Stimulated activated naive B cell treated with anti-CD40 and anti-IgM and Interleukin-4, amounts not matched to agents 10 μg/mL and 1 μg/mL and 100 μg/mL, for 72 hours (primary cell): Measurements from ENCODE around the gene AGPAT4.
"Not testable (repeated sequence)": the region's sequence is repeated elsewhere in the genome, so short reads cannot be mapped to it uniquely, and the experiment has no call there.

Experiments
- ATAC-seq, 2 donors: fragments of 150-1000 bp; cut with Tn5 transposase; replicated peaks; 2 replicates each; pipeline ENCODE4 v1.10.0; 2021; ENCODE audit warnings: moderate library complexity in 1 of 2
- DNase-seq: peaks from one replicate; pipeline ENCODE4 v3.0.0; 2021
- H3K27ac Mint-ChIP-seq: one replicate; pipeline ENCODE4 v1.8.0; 2022; ENCODE audit warnings: mild to moderate bottlenecking, mixed read lengths
- H3K27me3 Mint-ChIP-seq, 2 donors: one replicate each; pipeline ENCODE4 v1.8.0; 2022; ENCODE audit warnings: mixed read lengths in 2 of 2
- H3K36me3 Mint-ChIP-seq, 2 donors: one replicate each; pipeline ENCODE4 v1.8.0; 2022; ENCODE audit warnings: mixed read lengths in 2 of 2, mild to moderate bottlenecking in 1 of 2
- H3K4me1 Mint-ChIP-seq, 2 donors: one replicate each; pipeline ENCODE4 v1.8.0; 2022; ENCODE audit warnings: mixed read lengths in 2 of 2, mild to moderate bottlenecking in 1 of 2
- H3K4me3 Mint-ChIP-seq, 2 donors: one replicate each; pipeline ENCODE4 v1.8.0; 2022; ENCODE audit warnings: mild to moderate bottlenecking in 2 of 2, mixed read lengths in 2 of 2, moderate library complexity in 1 of 2
- H3K9me3 Mint-ChIP-seq, 2 donors: one replicate each; pipeline ENCODE4 v1.8.0; 2022; ENCODE audit warnings: mixed read lengths in 2 of 2, mild to moderate bottlenecking in 1 of 2

Gene AGPAT4

DNA sequence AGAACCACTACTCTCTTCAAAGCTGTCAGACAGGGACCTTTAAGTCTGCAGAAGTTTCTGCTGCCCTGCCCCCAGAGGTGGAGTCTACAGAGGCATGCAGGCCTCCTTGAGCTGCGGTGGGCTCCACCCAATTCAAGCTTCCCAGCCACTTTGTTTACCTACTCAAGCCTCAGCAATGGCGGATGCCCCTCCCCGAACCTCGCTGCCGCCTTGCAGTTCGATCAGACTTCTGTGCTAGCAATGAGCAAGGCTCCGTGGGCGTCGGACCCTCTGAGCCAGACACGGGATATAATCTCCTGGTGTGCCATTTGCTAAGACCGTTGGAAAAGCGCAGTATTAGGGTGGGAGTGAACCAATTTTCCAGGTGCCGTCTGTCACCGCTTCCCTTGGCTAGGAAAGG, 95.7 kb downstream of the AGPAT4 start:
- not testable (repeated sequence) for DNase-seq, H3K27me3 Mint-ChIP-seq, ATAC-seq, H3K4me1 Mint-ChIP-seq, H3K27ac Mint-ChIP-seq, H3K4me3 Mint-ChIP-seq
- Mint-ChIP-seq H3K9me3 (peaks cover 7 to 14% of the 10 kb centered on the region in 2 donors), H3K36me3 (peaks cover 13 to 24% of the 10 kb centered on the region in 2 donors)

GRCh38 chr6:161176428-161176827, 97.4 kb downstream of the AGPAT4 start:
- Mint-ChIP-seq H3K9me3 (peaks cover 7 to 15% of the 10 kb centered on the region in 2 donors), H3K36me3 (peaks cover 13 to 24% of the 10 kb centered on the region in 2 donors)
- H3K27me3 Mint-ChIP-seq, H3K27ac Mint-ChIP-seq, H3K4me1 Mint-ChIP-seq, DNase-seq, ATAC-seq, H3K4me3 Mint-ChIP-seq: not testable (repeated sequence)

DNA sequence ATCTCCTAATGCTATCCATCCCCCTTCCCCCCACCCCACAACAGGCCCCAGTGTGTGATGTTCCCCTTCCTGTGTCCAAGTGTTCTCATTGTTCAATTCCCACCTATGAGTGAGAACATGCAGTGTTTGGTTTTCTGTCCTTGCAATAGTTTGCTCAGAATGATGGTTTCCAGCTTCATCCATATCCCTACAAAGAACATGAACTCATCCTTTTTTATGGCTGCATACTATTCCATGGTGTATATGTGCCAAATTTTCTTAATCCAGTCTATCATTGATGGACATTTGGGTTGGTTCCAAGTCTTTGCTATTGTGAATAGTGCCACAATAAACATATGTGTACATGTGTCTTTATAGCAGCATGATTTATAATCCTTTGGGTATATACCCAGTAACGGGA, 101.1 kb downstream of the AGPAT4 start:
- not testable (repeated sequence) for DNase-seq, ATAC-seq, H3K4me3 Mint-ChIP-seq, H3K27ac Mint-ChIP-seq, H3K27me3 Mint-ChIP-seq
- peaks cover 29 to 33% of the 10 kb centered on the region in 2 donors for H3K4me1 Mint-ChIP-seq
- peaks cover 10% of the 10 kb centered on the region in 2 donors for H3K36me3 Mint-ChIP-seq
- H3K9me3 Mint-ChIP-seq: peaks cover 11 to 15% of the 10 kb centered on the region in 2 donors

GRCh38 chr6:161171207-161171606, 102.7 kb downstream of the AGPAT4 start:
- Mint-ChIP-seq H3K27me3 (peaks cover 0 to 5% of the 10 kb centered on the region in 2 donors), H3K4me1 (peaks cover 29 to 33% of the 10 kb centered on the region in 2 donors), H3K36me3 (peaks cover 3 to 8% of the 10 kb centered on the region in 2 donors), H3K27ac (no peak overlapping the region), H3K9me3 (peaks cover 4 to 11% of the 10 kb centered on the region in 2 donors), H3K4me3 (no peak overlapping the region)
- DNase-seq: no peak
- ATAC-seq: no peak

DNA sequence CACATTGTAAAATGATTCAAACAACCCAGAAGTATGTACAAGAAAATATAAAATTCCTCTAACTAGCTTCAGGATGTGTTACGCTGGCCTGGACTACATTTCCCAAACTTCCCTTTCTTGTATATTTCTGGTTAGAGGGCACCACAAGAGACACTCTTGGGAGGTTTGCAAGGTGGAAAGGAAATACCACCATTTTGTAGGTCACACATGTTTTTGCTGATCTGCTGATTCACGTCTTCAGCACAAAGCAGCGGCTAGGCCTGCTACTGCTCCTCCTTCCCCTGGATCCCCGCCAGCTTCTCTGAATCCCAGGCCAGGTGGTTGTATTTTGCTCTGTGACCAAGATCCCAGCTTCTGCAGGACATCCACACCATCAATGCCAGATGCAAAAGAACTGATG, 104.2 kb downstream of the AGPAT4 start:
- Mint-ChIP-seq H3K27me3 (peaks cover 0 to 5% of the 10 kb centered on the region in 2 donors), H3K4me1 (peaks cover 29 to 33% of the 10 kb centered on the region in 2 donors)

DNA sequence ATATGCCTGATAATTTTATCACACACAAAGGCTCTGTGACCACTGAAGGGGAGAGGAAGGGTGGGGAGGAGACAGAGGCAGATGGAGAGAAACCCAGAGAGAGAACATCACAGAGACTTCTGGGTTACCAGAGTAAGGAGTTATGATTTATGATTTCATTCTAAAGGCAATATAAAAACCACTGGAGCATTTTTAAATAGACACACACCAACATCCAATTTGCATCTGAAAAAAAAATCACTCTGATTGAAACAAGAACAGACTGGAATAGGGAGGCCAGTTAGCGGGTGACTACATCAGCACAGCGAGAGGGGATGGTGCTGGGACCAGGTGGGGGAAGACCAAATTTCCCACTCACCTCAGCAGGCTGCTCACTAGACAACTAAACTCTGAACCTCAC, 104.8 kb downstream of the AGPAT4 start:
- Mint-ChIP-seq H3K36me3 (peaks cover 14 to 26% of the 10 kb centered on the region in 2 donors), H3K4me1 (peaks cover 29 to 33% of the 10 kb centered on the region in 2 donors), H3K27me3 (peaks cover 0 to 5% of the 10 kb centered on the region in 2 donors), H3K27ac (no peak overlapping the region), H3K9me3 (peaks cover 4 to 5% of the 10 kb centered on the region in 2 donors), H3K4me3 (no peak overlapping the region)
- DNase-seq (no peak), ATAC-seq (no peak)

More for the DNA sequence above, 104.2 kb downstream of the AGPAT4 start:
- Mint-ChIP-seq H3K27ac (peak overlapping the region; percentile 31), H3K4me3 (peak overlapping the region; percentile 1 to 43), H3K9me3 (peaks cover 4 to 7% of the 10 kb centered on the region in 2 donors), H3K36me3 (peaks cover 10 to 20% of the 10 kb centered on the region in 2 donors)
- ATAC-seq (no peak), DNase-seq (no peak)

DNA sequence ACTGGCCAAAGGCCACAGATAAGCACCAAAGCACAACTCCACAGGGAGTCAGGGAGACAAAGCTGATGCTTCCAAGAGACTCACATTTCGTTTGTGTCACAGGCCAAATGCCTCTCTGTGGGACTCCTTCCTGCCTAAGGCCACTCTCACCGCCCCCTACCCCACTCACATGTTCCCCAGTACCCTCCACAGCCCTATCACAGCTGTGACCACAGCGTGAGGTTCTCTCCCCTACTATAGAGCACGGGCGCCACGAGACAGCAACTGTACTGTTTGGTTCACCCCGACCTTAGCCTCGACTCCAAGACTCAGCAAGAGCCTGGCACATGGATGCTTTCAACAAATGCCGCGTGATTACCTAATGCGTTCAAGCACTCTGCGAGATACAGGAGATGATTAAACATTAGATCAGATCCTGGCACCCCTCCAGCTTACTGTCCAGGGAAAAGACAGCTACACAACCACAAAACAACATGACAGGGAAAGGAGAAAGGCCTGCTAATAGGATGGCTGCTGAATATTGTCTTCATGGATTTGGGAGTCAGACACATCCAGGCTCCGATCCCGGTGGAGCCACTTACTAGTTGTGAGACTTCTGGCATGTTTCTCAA, 105.5 kb downstream of the AGPAT4 start:
- Mint-ChIP-seq H3K4me1 (peaks cover 29 to 33% of the 10 kb centered on the region in 2 donors), H3K36me3 (peaks cover 16 to 30% of the 10 kb centered on the region in 2 donors), H3K9me3 (peaks cover 3 to 4% of the 10 kb centered on the region in 2 donors), H3K27ac (no peak overlapping the region), H3K27me3 (peaks cover 0 to 5% of the 10 kb centered on the region in 2 donors), H3K4me3 (no peak overlapping the region)
- no peak for DNase-seq
- no peak for ATAC-seq

DNA sequence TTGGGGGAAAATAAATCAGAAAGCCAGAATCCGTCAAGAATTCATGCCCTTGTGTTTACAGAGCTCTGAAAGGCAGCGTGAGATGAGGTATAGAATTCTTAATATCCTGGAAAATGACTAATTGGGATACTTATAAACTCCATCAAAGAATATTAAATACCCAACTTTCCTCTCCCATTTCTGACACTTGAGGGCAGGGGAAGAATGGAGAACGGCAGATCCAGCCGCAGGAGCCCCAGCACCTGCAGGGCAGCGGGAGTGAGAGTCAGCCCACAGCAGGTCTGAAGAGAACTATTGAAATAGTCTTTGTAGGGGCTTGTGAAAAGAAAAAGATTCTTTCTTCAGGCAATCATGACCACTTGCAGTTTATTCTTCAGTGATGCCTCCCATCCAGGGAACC, 107.2 kb downstream of the AGPAT4 start:
- Mint-ChIP-seq H3K4me1 (peaks cover 29 to 33% of the 10 kb centered on the region in 2 donors), H3K4me3 (no peak overlapping the region), H3K36me3 (peaks cover 15 to 36% of the 10 kb centered on the region in 2 donors), H3K27ac (no peak overlapping the region), H3K9me3 (peaks cover 0 to 4% of the 10 kb centered on the region in 2 donors), H3K27me3 (peaks cover 0 to 5% of the 10 kb centered on the region in 2 donors)
- DNase-seq (no peak), ATAC-seq (no peak)

GRCh38 chr6:161166176-161166575, 107.7 kb downstream of the AGPAT4 start:
- peaks cover 0 to 4% of the 10 kb centered on the region in 2 donors for H3K9me3 Mint-ChIP-seq
- H3K4me1 Mint-ChIP-seq: peaks cover 28 to 31% of the 10 kb centered on the region in 2 donors
- ATAC-seq (no peak), DNase-seq (no peak)
- H3K36me3 Mint-ChIP-seq: peaks cover 15 to 36% of the 10 kb centered on the region in 2 donors
- no peak overlapping the region for H3K4me3 Mint-ChIP-seq
- no peak overlapping the region for H3K27ac Mint-ChIP-seq
- H3K27me3 Mint-ChIP-seq: peaks cover 0 to 5% of the 10 kb centered on the region in 2 donors

DNA sequence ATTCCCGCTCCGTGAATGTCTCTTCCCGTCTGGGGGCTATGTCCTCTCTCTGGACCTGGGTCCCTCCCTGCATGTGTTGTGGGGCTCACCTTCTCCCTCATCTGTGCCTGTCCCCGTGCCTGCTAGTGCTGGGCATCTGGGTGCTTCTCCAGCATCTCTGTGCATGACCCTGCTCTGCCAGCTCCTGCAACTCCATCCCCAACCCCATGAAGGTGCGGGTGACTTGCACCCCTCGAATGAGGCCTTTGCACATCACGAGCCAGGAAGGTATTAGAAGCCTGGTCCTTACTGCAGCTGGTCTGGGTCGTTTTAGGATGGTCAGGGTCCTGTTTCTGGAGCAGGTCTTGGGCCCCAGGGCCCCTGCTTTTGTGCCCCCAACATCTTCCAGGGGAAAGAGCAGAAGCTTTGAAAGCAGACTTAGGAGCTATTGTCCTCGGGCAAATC, 109.7 kb downstream of the AGPAT4 start:
- Mint-ChIP-seq H3K27ac (no peak overlapping the region), H3K4me1 (peaks cover 8 to 11% of the 10 kb centered on the region in 2 donors), H3K4me3 (no peak overlapping the region), H3K9me3 (no peaks in the 10 kb centered on the region), H3K36me3 (peaks cover 16 to 36% of the 10 kb centered on the region in 2 donors), H3K27me3 (peaks cover 0 to 5% of the 10 kb centered on the region in 2 donors)
- ATAC-seq (no peak), DNase-seq (no peak)

- peaks cover 4 to 6% of the 10 kb centered on the region in 2 donors for H3K4me1 Mint-ChIP-seq
Observed at GRCh38 chr6:161163466-161164181, 110.2 kb downstream of the AGPAT4 start.

DNA sequence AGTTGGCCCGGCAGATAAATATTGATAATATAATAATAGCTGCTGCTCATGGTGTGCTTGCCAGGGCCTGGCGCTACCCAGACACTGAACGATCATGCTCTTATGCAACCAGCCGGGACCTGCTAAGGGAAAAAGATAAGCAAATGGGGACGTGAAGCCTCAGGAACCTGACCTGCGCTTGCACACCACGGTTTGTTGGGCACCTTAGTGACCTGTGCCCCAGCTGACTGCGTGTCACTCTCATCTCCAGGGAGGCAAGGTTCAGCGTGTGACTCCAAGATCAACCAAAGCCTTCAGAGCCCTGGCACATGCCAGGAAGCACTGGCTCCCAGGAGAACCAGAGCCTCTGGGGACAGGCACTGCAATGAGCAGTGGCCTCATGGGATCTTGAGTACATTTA, 111.1 kb downstream of the AGPAT4 start:
- H3K9me3 Mint-ChIP-seq: no peaks in the 10 kb centered on the region
- H3K4me1 Mint-ChIP-seq: no peaks in the 10 kb centered on the region
- H3K27me3 Mint-ChIP-seq: peaks cover 0 to 5% of the 10 kb centered on the region in 2 donors
- ATAC-seq: no peak
- no peak overlapping the region for H3K4me3 Mint-ChIP-seq
- H3K36me3 Mint-ChIP-seq: peaks cover 23 to 43% of the 10 kb centered on the region in 2 donors
- H3K27ac Mint-ChIP-seq: no peak overlapping the region
- DNase-seq: no peak

More at GRCh38 chr6:161163466-161164181, 110.2 kb downstream of the AGPAT4 start:
- Mint-ChIP-seq H3K9me3 (no peaks in the 10 kb centered on the region), H3K36me3 (peaks cover 16 to 36% of the 10 kb centered on the region in 2 donors), H3K27ac (no peak overlapping the region), H3K4me3 (no peak overlapping the region), H3K27me3 (peaks cover 0 to 5% of the 10 kb centered on the region in 2 donors)
- DNase-seq: no peak
- no peak for ATAC-seq

DNA sequence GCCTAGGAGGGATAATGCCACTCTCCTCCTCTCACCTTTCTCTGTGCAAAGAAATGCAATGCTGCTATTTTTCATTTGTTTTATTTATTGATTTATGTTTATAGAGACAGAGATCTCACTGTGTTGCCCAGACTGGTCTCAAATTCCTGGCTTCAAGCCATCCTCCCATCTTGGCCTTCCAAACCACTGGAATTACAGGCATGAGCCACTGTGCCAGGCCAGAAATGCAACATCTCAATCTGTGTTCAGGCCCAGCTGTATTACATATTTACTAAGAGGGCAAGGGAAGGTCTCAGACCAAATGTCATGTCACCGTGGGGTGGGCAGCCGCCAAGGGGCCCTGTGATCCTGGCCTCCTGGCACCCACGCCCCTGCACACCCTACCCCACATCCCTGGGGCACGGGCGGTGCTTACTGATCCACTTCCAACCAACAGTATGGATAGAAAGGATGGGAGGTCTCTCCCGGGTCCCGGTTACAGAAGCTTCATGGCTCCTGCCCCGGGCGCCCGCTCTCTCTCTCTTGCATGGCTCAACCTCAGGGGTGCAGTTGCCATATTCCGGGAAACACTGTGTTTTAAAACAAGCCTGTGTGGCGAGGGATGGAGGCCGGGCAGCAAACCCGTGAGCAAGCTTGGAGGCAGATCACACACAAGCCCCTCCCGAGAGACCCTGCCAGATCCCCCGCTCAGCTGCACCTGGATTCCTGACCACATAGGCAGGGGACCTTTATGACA, 111.8 kb downstream of the AGPAT4 start:
- no peak overlapping the region for H3K4me3 Mint-ChIP-seq
- no peaks in the 10 kb centered on the region for H3K4me1 Mint-ChIP-seq
- peaks cover 0 to under 1% of the 10 kb centered on the region in 2 donors for H3K9me3 Mint-ChIP-seq
- DNase-seq (no peak), ATAC-seq (no peak)
- H3K27me3 Mint-ChIP-seq: peaks cover 0 to 5% of the 10 kb centered on the region in 2 donors
- no peak overlapping the region for H3K27ac Mint-ChIP-seq
- H3K36me3 Mint-ChIP-seq: peaks cover 30 to 48% of the 10 kb centered on the region in 2 donors

DNA sequence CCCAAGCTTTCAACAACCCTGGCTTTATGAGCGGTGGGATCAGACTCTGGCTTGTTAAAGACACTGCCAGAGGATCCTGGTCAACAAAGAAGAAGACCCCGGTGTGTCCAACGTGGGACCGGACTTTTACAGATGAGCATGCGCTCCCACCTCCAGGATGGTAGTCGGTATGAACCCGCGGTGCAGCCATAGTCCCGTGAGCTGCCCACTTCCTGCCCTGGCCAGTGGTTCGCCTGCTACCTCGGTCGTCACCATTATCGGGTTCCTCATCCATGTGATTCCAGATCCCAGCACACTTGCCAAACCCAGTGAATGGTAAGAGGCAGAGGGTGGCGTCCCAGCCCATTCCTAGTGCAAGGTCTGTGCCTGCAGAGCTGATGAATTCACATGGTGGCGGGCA, 112.7 kb downstream of the AGPAT4 start:
- no peaks in the 10 kb centered on the region for H3K27me3 Mint-ChIP-seq
- peaks cover 32 to 47% of the 10 kb centered on the region in 2 donors for H3K36me3 Mint-ChIP-seq
- peaks cover 2 to 4% of the 10 kb centered on the region in 2 donors for H3K9me3 Mint-ChIP-seq
- no peak overlapping the region for H3K4me3 Mint-ChIP-seq
- H3K4me1 Mint-ChIP-seq: no peaks in the 10 kb centered on the region
- no peak overlapping the region for H3K27ac Mint-ChIP-seq
- no peak for DNase-seq
- no peak for ATAC-seq
